Liver (tissue), 9 donors: ENCODE data around the gene KIRREL3. TPM values are rescaled to one million over a fixed set of nuclear protein-coding genes. Genes with fewer than 3 reads are reported as not detected.

ENCODE experiments used
- DNase-seq: peaks from one replicate; pipeline ENCODE4 v3.0.0-alpha.2; 2017; ENCODE audit warnings: low spot score
- H3K27ac ChIP-seq, 2 donors: one replicate each; pipeline ENCODE4 v1.7.0; 2013; ENCODE audit warnings: inconsistent platforms in 2 of 2, low read length in 2 of 2, control low read depth in 1 of 2, low read depth in 1 of 2, mild to moderate bottlenecking in 1 of 2
- H3K27me3 ChIP-seq, 4 donors: one replicate each; pipeline versions ENCODE4 v1.6.1 to v1.7.0; 2013; ENCODE audit warnings: low read length in 3 of 4, inconsistent platforms in 1 of 4, mild to moderate bottlenecking in 1 of 4, moderate library complexity in 1 of 4; ENCODE audit not compliant: control insufficient read depth in 4 of 4, insufficient read depth in 4 of 4
- H3K36me3 ChIP-seq, 4 donors: one replicate each; pipeline versions ENCODE4 v1.6.1 to v1.7.0; 2013; ENCODE audit warnings: low read length in 3 of 4, mild to moderate bottlenecking in 3 of 4, low read depth in 1 of 4, moderate library complexity in 1 of 4; ENCODE audit not compliant: control insufficient read depth in 4 of 4, insufficient read depth in 3 of 4
- H3K4me1 ChIP-seq, 4 donors: one replicate each; pipeline versions ENCODE4 v1.6.1 to v1.7.0; 2013; ENCODE audit warnings: low read length in 3 of 4, mild to moderate bottlenecking in 3 of 4, moderate library complexity in 1 of 4; ENCODE audit not compliant: control insufficient read depth in 4 of 4, insufficient read depth in 4 of 4
- H3K4me3 ChIP-seq, 3 donors: one replicate each; pipeline versions ENCODE4 v1.6.1 to v1.7.0; 2013; ENCODE audit warnings: low read length in 3 of 3, control low read depth in 1 of 3, low read depth in 1 of 3, mild to moderate bottlenecking in 1 of 3
- H3K9ac ChIP-seq, 2 donors: one replicate each; pipeline ENCODE4 v1.7.0; 2013; ENCODE audit warnings: low read length in 2 of 2, mild to moderate bottlenecking in 2 of 2, moderate library complexity in 2 of 2, control low read depth in 1 of 2, low read depth in 1 of 2
- H3K9me3 ChIP-seq, 4 donors: one replicate each; pipeline versions ENCODE4 v1.6.1 to v1.7.0; 2013; ENCODE audit warnings: low read length in 3 of 4; ENCODE audit not compliant: control insufficient read depth in 4 of 4
- ATF3 ChIP-seq: IDR thresholded peaks from 2 replicates; pipeline ENCODE4 v1.6.1; 2016; ENCODE audit warnings: antibody characterized with exemption
- CTCF ChIP-seq: fragments of 150-350 bp; IDR thresholded peaks from 2 replicates; pipeline ENCODE4 v1.5.1; 2017; ENCODE audit warnings: improper control_type of control experiment, low read depth, low read length; ENCODE audit not compliant: missing input control
- EGR1 ChIP-seq, 2 donors: IDR thresholded peaks; 2 replicates each; pipeline ENCODE4 v1.6.1; 2016 to 2018; ENCODE audit warnings: antibody characterized with exemption in 2 of 2, low read depth in 2 of 2
- GABPA ChIP-seq, 2 donors: IDR thresholded peaks in 1 of 2; conservative IDR thresholded peaks in 1 of 2; 2 replicates each; pipeline ENCODE4 v1.6.1; 2016; ENCODE audit warnings: antibody characterized with exemption in 2 of 2, mild to moderate bottlenecking in 1 of 2, moderate library complexity in 1 of 2
- HNF4G ChIP-seq: IDR thresholded peaks from 2 replicates; pipeline ENCODE4 v1.6.1; 2016; ENCODE audit warnings: antibody characterized with exemption
- JUND ChIP-seq, 2 donors: IDR thresholded peaks; 2 replicates each; pipeline ENCODE4 v1.6.1; 2016; ENCODE audit warnings: antibody characterized with exemption in 2 of 2
- NR2F2 ChIP-seq: IDR thresholded peaks from 2 replicates; pipeline ENCODE4 v1.6.1; 2016; ENCODE audit warnings: antibody characterized with exemption
- ZBTB33 ChIP-seq: IDR thresholded peaks from 2 replicates; pipeline ENCODE4 v1.6.1; 2016; ENCODE audit warnings: antibody characterized with exemption
- WGBS: extraction: QIAGEN DNeasy Blood & Tissue Kit; methylation state at CpG from one replicate; pipeline ENCODE4 v1.1.7; 2013; 5-methylcytosine and 5-hydroxymethylcytosine counted together
- polyA plus RNA-seq, 2 donors: library from polyadenylated mRNA; stranded (reverse) in 1 of 2; unstranded in 1 of 2; fragments of 200-250 nt in 1 of 2; fragments of >200 nt in 1 of 2; fragmentation: Nextera tagmentation in 1 of 2; extraction: Ambion mirVana in 1 of 2; gene quantifications; one replicate each; pipeline versions ENCODE4 v1.2.1 to v1.2.3, GENCODE V29; 2013 to 2015
- total RNA-seq, 2 donors: library from RNA; depleted of rRNA; stranded (reverse); fragments of >200 nt; gene quantifications; one replicate each; pipeline ENCODE4 v1.2.3, GENCODE V29; 2014
- donor health status: healthy.
- donor health status: healthy.
- donor health status: healthy.
- donor health status: healthy.
- donor health status: healthy.

Gene KIRREL3
- total and polyA plus RNA-seq, 4 donors, result 0.03 to 0.29 (median 0.08) TPM; not detected in 1

- H3K4me1 ChIP-seq, result no peaks in the 10 kb centered on the region
- H3K36me3 ChIP-seq, result no peaks in the 10 kb centered on the region
- no peaks in the 10 kb centered on the region for H3K9me3 ChIP-seq
- no peak for TF ChIP-seq HNF4G
- TF ChIP-seq GABPA (IDR thresholded peaks at IDR 0.05 in 1 of 2, conservative IDR thresholded peaks at IDR 0.05 in 1 of 2), result no peak
- no peak for TF ChIP-seq ATF3
- peaks cover 0 to 3% (median 0%) of the 10 kb centered on the region in 4 donors for H3K27me3 ChIP-seq
- no peak overlapping the region for H3K27ac ChIP-seq
- WGBS, result 77% methylated on average over 7 of the region's 7 CpGs
- no peak for DNase-seq
- no peak overlapping the region for H3K4me3 ChIP-seq
- no peak overlapping the region for H3K9ac ChIP-seq
Observed at GRCh38 chr11:126878913-126879482, 121.6 kb downstream of the KIRREL3 start.

GRCh38 chr11:126874831-126875230 is 125.7 kb downstream of the KIRREL3 start:
- TF ChIP-seq GABPA (IDR thresholded peaks at IDR 0.05 in 1 of 2, conservative IDR thresholded peaks at IDR 0.05 in 1 of 2) (no peak), EGR1 (IDR thresholded peaks at IDR 0.05; ENCODE audit: low read depth in 2 of 2) (no peak)
- Histone ChIP-seq H3K36me3 (no peaks in the 10 kb centered on the region), H3K9me3 (no peaks in the 10 kb centered on the region), H3K27ac (no peak overlapping the region), H3K4me3 (no peak overlapping the region), H3K27me3 (peaks cover 0 to 3% (median 0%) of the 10 kb centered on the region in 4 donors), H3K9ac (no peak overlapping the region), H3K4me1 (no peaks in the 10 kb centered on the region)
- no peak for DNase-seq
- 54% methylated on average over 5 of the region's 5 CpGs for WGBS

- H3K9ac ChIP-seq, result no peak overlapping the region
- H3K9me3 ChIP-seq, result no peaks in the 10 kb centered on the region
- no peaks in the 10 kb centered on the region for H3K4me1 ChIP-seq
- DNase-seq, result no peak
- H3K36me3 ChIP-seq, result no peaks in the 10 kb centered on the region
- H3K4me3 ChIP-seq, result no peak overlapping the region
- no peak for TF ChIP-seq HNF4G
- no peak for TF ChIP-seq JUND (IDR thresholded peaks at IDR 0.05)
- TF ChIP-seq ATF3, result no peak
- TF ChIP-seq NR2F2, result no peak
- TF ChIP-seq ZBTB33, result no peak
- no peak for TF ChIP-seq CTCF
- H3K27ac ChIP-seq, result no peak overlapping the region
- WGBS, result 81% methylated on average over 3 of the region's 3 CpGs
- H3K27me3 ChIP-seq, result peaks cover 0 to 3% (median under 1%) of the 10 kb centered on the region in 4 donors
Observed at GRCh38 chr11:126874276-126874675, 126.3 kb downstream of the KIRREL3 start.
